Activated CD4-positive, alpha-beta T cell treated with anti-CD3 and anti-CD28 coated beads, Interleukin-10, Interleukin-2, amounts not matched to agents 100 ng/mL and 50 ng/mL, durations not matched to agents 16 hours and 8 hours (primary cell): ENCODE results near the gene PDHA1.
A peak's percentile ranks its signal among the peaks of the same experiment; 100 is the strongest.

Source experiments
- DNase-seq: peaks from one replicate; pipeline ENCODE4 v3.0.0-alpha.2; 2020

Gene PDHA1

GRCh38 chrX:19377799-19378198 lies 34.1 kb downstream of the PDHA1 start:
- DNase-seq: no peak

- no peak for DNase-seq
These were observed 37.6 kb downstream of the PDHA1 start for GRCh38 chrX:19381326-19381725.

- DNase-seq: peak; percentile 54
These were observed 38.9 kb downstream of the PDHA1 start for GRCh38 chrX:19382555-19383145.

GRCh38 chrX:19386679-19387078 lies 43.0 kb downstream of the PDHA1 start:
- no peak for DNase-seq

- DNase-seq: no peak
These were observed 44.4 kb downstream of the PDHA1 start for GRCh38 chrX:19388064-19388679.

- no peak for DNase-seq
These were observed 45.0 kb downstream of the PDHA1 start for GRCh38 chrX:19388741-19389140.

- no peak for DNase-seq
These were observed 45.6 kb downstream of the PDHA1 start for GRCh38 chrX:19389227-19389845.

- no peak for DNase-seq
These were observed 48.4 kb downstream of the PDHA1 start for GRCh38 chrX:19392078-19392477.

- DNase-seq: no peak
These were observed 49.0 kb downstream of the PDHA1 start for GRCh38 chrX:19392703-19393102.

GRCh38 chrX:19403696-19404095 lies 60.0 kb downstream of the PDHA1 start:
- DNase-seq: no peak

- no peak for DNase-seq
These were observed 66.5 kb downstream of the PDHA1 start for GRCh38 chrX:19410259-19410658.
